Panc1 (cell line): ENCODE results near the gene PRUNE1.

Source experiments
- CTCF ChIP-seq: fragments of 450-650 bp; IDR thresholded peaks from 2 replicates; pipeline ENCODE4 v1.5.1; 2017; ENCODE audit warnings: mild to moderate bottlenecking
- SIN3A ChIP-seq: IDR thresholded peaks from 2 replicates; pipeline ENCODE4 v1.6.1; 2012; ENCODE audit warnings: low read depth, mild to moderate bottlenecking, low read length, moderate library complexity, borderline replicate concordance; ENCODE audit not compliant: insufficient read depth

- no peak for TF ChIP-seq CTCF
- no peak for TF ChIP-seq SIN3A
Observed at GRCh38 chr1:150966011-150966410, 42.2 kb upstream of the PRUNE1 start.
